Measurements from ENCODE around the gene USP14.

USP14 gene

DNA sequence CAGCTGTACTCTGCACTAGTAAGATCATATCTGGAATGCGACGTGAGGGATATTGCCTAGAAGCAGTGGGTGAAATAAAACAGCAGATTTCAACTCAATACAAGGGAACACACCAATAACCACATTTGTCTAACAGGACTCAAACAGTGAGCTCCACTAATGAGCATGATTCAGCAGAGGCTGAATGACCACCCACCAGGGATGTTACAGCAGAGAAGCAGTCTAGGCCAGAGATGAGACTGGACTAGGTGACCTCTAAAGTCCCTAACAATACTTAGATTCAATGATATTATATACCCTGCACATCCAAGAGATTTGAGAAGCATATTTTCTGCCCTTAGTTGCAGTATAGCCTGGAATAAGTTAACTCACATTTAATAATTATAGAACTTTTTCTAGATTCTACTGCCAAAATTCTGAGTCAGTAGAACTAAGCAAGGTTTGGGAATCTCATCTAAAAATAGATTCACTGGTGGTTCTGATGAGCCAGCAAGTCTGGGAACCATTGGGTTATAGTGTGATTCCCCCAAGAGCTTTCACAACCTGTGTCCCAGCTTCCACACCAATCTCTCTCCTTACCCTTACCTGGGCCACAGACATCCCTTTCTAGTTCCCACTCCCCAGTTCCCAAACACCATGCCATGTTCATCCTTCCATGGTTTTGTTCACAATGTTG lies 103.2 kb downstream of the USP14 start:
- Histone ChIP-seq H3K27ac (ENCODE audit: extremely low read depth, low read depth, low read length) (no peak overlapping the region), H3K9me3 (ENCODE audit: control insufficient read depth, insufficient read depth, low read depth, low read length) (no peaks in the 10 kb centered on the region), H3K4me3 (ENCODE audit: low read depth, low read length) (no peak overlapping the region), H3K36me3 (ENCODE audit: control insufficient read depth in 2 of 2, insufficient read depth in 1 of 2, low read length in 2 of 2) (peaks cover 61 to 70% of the 10 kb centered on the region in 2 experiments), H3K4me1 (ENCODE audit: control insufficient read depth, insufficient read depth, low read length) (no peaks in the 10 kb centered on the region)
- ChIA-PET POLR2A (no interaction called here), CTCF (interaction anchor here (0.7 to 1.5 kb wide), 3 partner anchors 10 to 355 kb away, joined by 3 to 4 read pairs (median 3); no protein-coding TSS in a partner anchor)
- TF ChIP-seq, protein P1, sequence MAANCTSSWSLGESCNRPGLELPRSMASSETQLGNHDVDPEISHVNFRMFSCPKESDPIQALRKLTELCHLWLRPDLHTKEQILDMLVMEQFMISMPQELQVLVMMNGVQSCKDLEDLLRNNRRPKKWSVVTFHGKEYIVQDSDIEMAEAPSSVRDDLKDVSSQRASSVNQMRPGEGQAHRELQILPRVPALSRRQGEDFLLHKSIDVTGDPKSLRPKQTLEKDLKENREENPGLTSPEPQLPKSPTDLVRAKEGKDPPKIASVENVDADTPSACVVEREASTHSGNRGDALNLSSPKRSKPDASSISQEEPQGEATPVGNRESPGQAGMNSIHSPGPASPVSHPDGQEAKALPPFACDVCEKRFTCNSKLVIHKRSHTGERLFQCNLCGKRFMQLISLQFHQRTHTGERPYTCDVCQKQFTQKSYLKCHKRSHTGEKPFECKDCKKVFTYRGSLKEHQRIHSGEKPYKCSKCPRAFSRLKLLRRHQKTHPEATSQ (tag by site-specific recombination; IDR thresholded peaks at IDR 0.05), result no peak
- no peak for TF ChIP-seq REST (tag by site-specific recombination; IDR thresholded peaks at IDR 0.05)
- no peak for TF ChIP-seq ZNF518A (tag by site-specific recombination; conservative IDR thresholded peaks at IDR 0.05; ENCODE audit: low read depth)
- TF ChIP-seq ZNF350 (tag by site-specific recombination; IDR thresholded peaks at IDR 0.05), result no peak
- no peak for TF ChIP-seq YY2 (tag by site-specific recombination; IDR thresholded peaks at IDR 0.05)
- TF ChIP-seq ZNF112 (tag by site-specific recombination; IDR thresholded peaks at IDR 0.05), result no peak
- TF ChIP-seq ZBTB8A (tag by site-specific recombination; IDR thresholded peaks at IDR 0.05), result no peak
- no peak for TF ChIP-seq OVOL3 (tag by site-specific recombination; IDR thresholded peaks at IDR 0.05)
- no peak for TF ChIP-seq ZNF274 (IDR thresholded peaks at IDR 0.05; ENCODE audit: low read length)
- no peak for TF ChIP-seq ZNF274 (tag by site-specific recombination; IDR thresholded peaks at IDR 0.05; ENCODE audit: borderline replicate concordance)
- no peak for TF ChIP-seq ZNF202 (tag by site-specific recombination; IDR thresholded peaks at IDR 0.05; ENCODE audit: borderline replicate concordance)
- TF ChIP-seq ZBTB26 (tag by site-specific recombination; optimal IDR thresholded peaks at IDR 0.05), result no peak
- no peak for TF ChIP-seq ZXDB (tag by site-specific recombination; IDR thresholded peaks at IDR 0.05)
- TF ChIP-seq ZNF600 (tag by site-specific recombination; IDR thresholded peaks at IDR 0.05), result no peak

Measured in HEK293 (cell line).